Coronary artery (tissue), 2 donors: ENCODE measurements around the gene SLC2A6.

Experiments used
- DNase-seq: peaks from one replicate; pipeline ENCODE4 v3.0.0-alpha.2; 2017; ENCODE audit warnings: low spot score
- H3K27ac ChIP-seq, 2 donors: fragments of 200-600 bp; sonication (generic); one replicate each; pipeline ENCODE4 v1.5.1; 2016 to 2019
- H3K4me3 ChIP-seq: fragments of 200-600 bp; sonication (generic); 2 replicates; pipeline ENCODE4 v1.5.1; 2016; ENCODE audit warnings: mild to moderate bottlenecking, moderate library complexity
- CTCF ChIP-seq: fragments of 200-600 bp; sonication (generic); IDR thresholded peaks from one replicate; pipeline ENCODE4 v1.5.1; 2019; ENCODE audit warnings: antibody characterized with exemption

The SLC2A6 gene

GRCh38 chr9:133428617-133429101 lies 50.2 kb downstream of the SLC2A6 start:
- no peak for TF ChIP-seq CTCF

GRCh38 chr9:133427658-133428348 lies 51.1 kb downstream of the SLC2A6 start:
- TF ChIP-seq CTCF: no peak

More at GRCh38 chr9:133428617-133429101, 50.2 kb downstream of the SLC2A6 start:
- no peak for DNase-seq
- Histone ChIP-seq H3K4me3 (peak overlapping the region; percentile 72), H3K27ac (no peak overlapping the region)

GRCh38 chr9:133426011-133426410 lies 52.9 kb downstream of the SLC2A6 start:
- H3K4me3 ChIP-seq: no peak overlapping the region
- no peak for DNase-seq
- TF ChIP-seq CTCF: no peak
- H3K27ac ChIP-seq: no peak overlapping the region

More at GRCh38 chr9:133427658-133428348, 51.1 kb downstream of the SLC2A6 start:
- no peak for DNase-seq
- no peak overlapping the region for H3K27ac ChIP-seq
- peak overlapping the region; percentile 72 for H3K4me3 ChIP-seq

- TF ChIP-seq CTCF: no peak
- H3K27ac ChIP-seq: no peak overlapping the region
- no peak overlapping the region for H3K4me3 ChIP-seq
- DNase-seq: no peak
Observed at GRCh38 chr9:133425049-133425632, 53.8 kb downstream of the SLC2A6 start.

GRCh38 chr9:133424187-133424586 lies 54.7 kb downstream of the SLC2A6 start:
- no peak overlapping the region for H3K4me3 ChIP-seq
- no peak for DNase-seq
- no peak overlapping the region for H3K27ac ChIP-seq
- no peak for TF ChIP-seq CTCF

- no peak for TF ChIP-seq CTCF
- Histone ChIP-seq H3K27ac (no peak overlapping the region), H3K4me3 (no peak overlapping the region)
- no peak for DNase-seq
Observed at GRCh38 chr9:133423216-133423615, 55.7 kb downstream of the SLC2A6 start.
